Ascending aorta (tissue), 2 donors: ENCODE measurements around the gene CHPF. TPM values are rescaled to one million over a fixed set of nuclear protein-coding genes. Genes with fewer than 3 reads are reported as not detected.
A peak's percentile ranks its signal among the peaks of the same experiment; 100 is the strongest.

ENCODE experiments used
- DNase-seq, 2 donors: peaks; one replicate each; pipeline ENCODE4 v3.0.0-alpha.2; 2019; ENCODE audit warnings: low spot score in 2 of 2
- H3K27ac ChIP-seq, 2 donors: fragments of 200-600 bp; sonication (generic); one replicate each; pipeline ENCODE4 v1.5.1; 2016 to 2017; ENCODE audit warnings: mild to moderate bottlenecking in 1 of 2
- H3K27me3 ChIP-seq: fragments of 200-600 bp; sonication (generic); one replicate; pipeline ENCODE4 v1.5.1; 2017
- H3K36me3 ChIP-seq, 2 donors: fragments of 200-600 bp; sonication (generic); one replicate each; pipeline ENCODE4 v1.5.1; 2016
- H3K4me1 ChIP-seq, 2 donors: fragments of 200-600 bp; sonication (generic); one replicate each; pipeline ENCODE4 v1.5.1; 2016 to 2017; ENCODE audit warnings: mild to moderate bottlenecking in 1 of 2
- H3K4me3 ChIP-seq, 2 donors: fragments of 200-600 bp; sonication (generic); one replicate each; pipeline ENCODE4 v1.5.1; 2016 to 2017; ENCODE audit warnings: mild to moderate bottlenecking in 1 of 2
- H3K9me3 ChIP-seq, 2 donors: fragments of 200-600 bp; sonication (generic); one replicate each; pipeline ENCODE4 v1.5.1; 2016
- intact Hi-C: fragments of 100-400 bp; cut with DNase I; formaldehyde crosslinking; loops from one replicate; pipeline ENCODE4 v1.15.1; 2023
- total RNA-seq: library from RNA; depleted of rRNA; stranded (reverse); fragments of >200 nt; gene quantifications from one replicate; pipeline ENCODE4 v1.1.0, GENCODE V29; 2016
- TF ChIP-seq, protein P1 (sequence below), 3 experiments: fragments of 200-600 bp in 2 of 3; fragments of 450-650 bp in 1 of 3; sonication (generic) in 2 of 3; IDR thresholded peaks; one replicate each; pipeline ENCODE4 v1.5.1; 2016 to 2019; ENCODE audit warnings: antibody characterized with exemption in 3 of 3, mild to moderate bottlenecking in 1 of 3, moderate library complexity in 1 of 3

Gene CHPF, protein sequence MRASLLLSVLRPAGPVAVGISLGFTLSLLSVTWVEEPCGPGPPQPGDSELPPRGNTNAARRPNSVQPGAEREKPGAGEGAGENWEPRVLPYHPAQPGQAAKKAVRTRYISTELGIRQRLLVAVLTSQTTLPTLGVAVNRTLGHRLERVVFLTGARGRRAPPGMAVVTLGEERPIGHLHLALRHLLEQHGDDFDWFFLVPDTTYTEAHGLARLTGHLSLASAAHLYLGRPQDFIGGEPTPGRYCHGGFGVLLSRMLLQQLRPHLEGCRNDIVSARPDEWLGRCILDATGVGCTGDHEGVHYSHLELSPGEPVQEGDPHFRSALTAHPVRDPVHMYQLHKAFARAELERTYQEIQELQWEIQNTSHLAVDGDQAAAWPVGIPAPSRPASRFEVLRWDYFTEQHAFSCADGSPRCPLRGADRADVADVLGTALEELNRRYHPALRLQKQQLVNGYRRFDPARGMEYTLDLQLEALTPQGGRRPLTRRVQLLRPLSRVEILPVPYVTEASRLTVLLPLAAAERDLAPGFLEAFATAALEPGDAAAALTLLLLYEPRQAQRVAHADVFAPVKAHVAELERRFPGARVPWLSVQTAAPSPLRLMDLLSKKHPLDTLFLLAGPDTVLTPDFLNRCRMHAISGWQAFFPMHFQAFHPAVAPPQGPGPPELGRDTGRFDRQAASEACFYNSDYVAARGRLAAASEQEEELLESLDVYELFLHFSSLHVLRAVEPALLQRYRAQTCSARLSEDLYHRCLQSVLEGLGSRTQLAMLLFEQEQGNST
- total RNA-seq, result 249 TPM

DNA sequence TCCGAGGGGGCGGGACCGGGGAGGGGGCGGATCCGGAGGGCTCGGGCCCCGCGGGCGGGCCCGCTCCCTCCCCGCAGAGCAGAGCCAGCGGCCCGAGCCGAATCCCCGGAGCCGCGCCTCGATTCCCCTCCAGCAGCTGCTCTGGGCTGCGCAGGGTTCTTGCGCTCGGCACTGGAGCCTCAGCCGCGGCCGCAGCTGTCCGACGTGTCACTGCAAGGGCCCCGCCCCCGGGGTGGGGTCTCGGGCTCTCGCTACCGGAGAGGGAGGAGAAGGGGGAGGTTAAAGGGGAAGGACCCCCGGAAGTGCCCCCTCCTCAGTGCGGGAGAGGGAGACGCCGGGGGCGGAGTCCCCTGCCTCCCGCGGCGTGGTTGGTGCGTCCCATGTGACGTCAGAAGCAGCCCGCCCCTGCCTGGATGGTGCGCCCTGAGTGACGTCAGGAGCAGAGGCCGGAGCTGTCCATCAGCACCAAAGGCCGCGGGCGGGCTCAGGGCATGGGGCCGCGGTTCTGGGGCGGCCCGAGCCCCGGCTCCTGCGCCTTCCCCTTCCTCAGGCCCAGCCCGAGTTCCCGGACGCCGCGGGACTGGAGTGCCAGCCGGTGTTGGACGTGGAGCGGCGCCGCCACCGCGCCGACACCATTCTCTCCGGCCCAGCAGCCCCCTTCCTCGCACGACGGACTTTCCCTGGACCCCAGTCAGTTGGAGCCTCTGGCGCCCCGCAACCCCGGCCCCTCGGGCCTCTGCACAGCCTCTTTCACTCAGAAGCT, at the start of gene CHPF, which contains the start of gene TMEM198:
Gene CHPF, minus strand, starts transcription at position 214 of the 763 bp plus-strand sequence. CDS start 271 bp downstream, outside the sequence.
Gene TMEM198, plus strand, starts transcription at position 433 of the 763 bp plus-strand sequence. CDS start 700 bp downstream, outside the sequence.
- peaks cover 8 to 24% of the 10 kb centered on the region in 2 donors for H3K4me1 ChIP-seq
- intact Hi-C loops, result loop anchor here (1.0 to 10.0 kb wide), 8 partner anchors 9 to 269 kb away; partner anchors contain the start of genes DNAJB2, GMPPA and STK11IP

DNA sequence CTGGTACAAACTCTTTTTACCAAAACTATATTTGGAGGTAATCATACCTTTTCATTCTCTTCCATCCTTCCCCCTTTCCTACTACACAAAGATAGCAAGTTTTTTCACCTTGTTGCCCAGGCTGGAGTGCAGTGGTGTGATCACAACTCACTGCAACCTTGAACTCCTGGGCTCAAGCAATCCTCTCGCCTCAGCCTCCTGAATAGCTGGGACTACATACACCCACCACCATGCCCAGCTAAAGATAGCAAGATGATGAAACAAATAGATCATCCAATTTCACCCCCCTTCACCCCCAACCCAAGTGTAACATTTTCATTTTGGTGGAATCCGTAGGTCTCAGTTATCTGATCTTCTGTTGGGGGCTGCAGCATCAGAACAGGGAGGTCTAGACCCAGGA, 49.5 kb upstream of the CHPF start:
- Histone ChIP-seq H3K27ac (no peak overlapping the region), H3K4me3 (no peak overlapping the region), H3K4me1 (peaks cover 0 to 5% of the 10 kb centered on the region in 2 donors), H3K27me3 (no peaks in the 10 kb centered on the region), H3K9me3 (no peaks in the 10 kb centered on the region), H3K36me3 (no peaks in the 10 kb centered on the region)
- DNase-seq, result no peak
- intact Hi-C loops, result no loop called here
- TF ChIP-seq, protein P1, sequence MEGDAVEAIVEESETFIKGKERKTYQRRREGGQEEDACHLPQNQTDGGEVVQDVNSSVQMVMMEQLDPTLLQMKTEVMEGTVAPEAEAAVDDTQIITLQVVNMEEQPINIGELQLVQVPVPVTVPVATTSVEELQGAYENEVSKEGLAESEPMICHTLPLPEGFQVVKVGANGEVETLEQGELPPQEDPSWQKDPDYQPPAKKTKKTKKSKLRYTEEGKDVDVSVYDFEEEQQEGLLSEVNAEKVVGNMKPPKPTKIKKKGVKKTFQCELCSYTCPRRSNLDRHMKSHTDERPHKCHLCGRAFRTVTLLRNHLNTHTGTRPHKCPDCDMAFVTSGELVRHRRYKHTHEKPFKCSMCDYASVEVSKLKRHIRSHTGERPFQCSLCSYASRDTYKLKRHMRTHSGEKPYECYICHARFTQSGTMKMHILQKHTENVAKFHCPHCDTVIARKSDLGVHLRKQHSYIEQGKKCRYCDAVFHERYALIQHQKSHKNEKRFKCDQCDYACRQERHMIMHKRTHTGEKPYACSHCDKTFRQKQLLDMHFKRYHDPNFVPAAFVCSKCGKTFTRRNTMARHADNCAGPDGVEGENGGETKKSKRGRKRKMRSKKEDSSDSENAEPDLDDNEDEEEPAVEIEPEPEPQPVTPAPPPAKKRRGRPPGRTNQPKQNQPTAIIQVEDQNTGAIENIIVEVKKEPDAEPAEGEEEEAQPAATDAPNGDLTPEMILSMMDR (IDR thresholded peaks at IDR 0.05), result no peak

More for the DNA sequence above, at the start of gene CHPF, which contains the start of gene TMEM198:
- Histone ChIP-seq H3K36me3 (peaks cover 26 to 29% of the 10 kb centered on the region in 2 donors), H3K27ac (peak within 1 kb of the TSS; percentile 92 to 95), H3K4me3 (peak within 1 kb of the TSS; percentile 87 to 90), H3K27me3 (no peaks in the 10 kb centered on the region), H3K9me3 (no peaks in the 10 kb centered on the region)
- TF ChIP-seq, protein P1 (IDR thresholded peaks at IDR 0.05), result no peak
- DNase-seq, result peak; percentile 96 to 99

DNA sequence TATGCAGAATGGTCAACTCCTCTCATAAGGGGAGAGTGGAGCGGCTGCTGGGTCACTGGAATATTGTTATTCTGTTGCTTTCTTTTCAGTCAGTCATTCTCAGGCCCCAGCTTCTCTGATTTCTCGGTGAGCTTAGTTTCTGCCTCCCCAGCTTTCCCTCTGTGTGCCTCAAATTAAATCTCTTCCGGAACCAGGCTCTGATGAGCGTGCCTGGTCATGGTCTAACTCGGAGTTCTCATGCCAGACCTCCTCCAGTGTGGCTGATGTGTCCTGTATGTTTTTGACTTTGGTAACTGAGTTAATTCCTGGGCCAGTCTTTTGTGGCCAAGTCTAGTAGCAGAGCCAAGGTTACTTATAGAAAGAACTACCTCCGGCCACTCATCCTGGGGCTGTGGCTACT, 49.1 kb upstream of the CHPF start:
- no peak overlapping the region for H3K27ac ChIP-seq

DNA sequence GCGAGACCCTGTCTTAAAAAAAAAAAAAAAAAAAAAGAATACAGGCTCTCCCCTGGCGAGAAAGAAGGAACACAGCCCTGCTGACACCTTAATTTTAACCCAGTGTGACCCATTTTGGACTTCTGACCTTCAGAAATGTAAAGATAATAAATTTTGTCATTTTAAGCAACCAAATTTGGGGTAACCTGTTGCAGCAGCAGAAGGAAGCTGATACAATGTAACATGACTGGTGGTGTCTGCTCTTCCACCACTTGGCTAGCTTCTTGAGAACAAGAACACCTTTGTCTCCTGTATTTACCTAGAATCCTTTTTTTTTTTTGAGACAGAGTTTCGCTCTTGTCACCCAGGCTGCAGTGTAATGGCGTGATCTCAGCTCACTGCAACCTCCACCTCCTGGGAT, 47.5 kb upstream of the CHPF start:
- TF ChIP-seq, protein P1 (IDR thresholded peaks at IDR 0.05), result no peak
- DNase-seq, result no peak
- H3K36me3 ChIP-seq, result no peaks in the 10 kb centered on the region
- H3K4me3 ChIP-seq, result no peak overlapping the region
- no peaks in the 10 kb centered on the region for H3K9me3 ChIP-seq
- H3K27me3 ChIP-seq, result no peaks in the 10 kb centered on the region
- H3K27ac ChIP-seq, result no peak overlapping the region
- no peaks in the 10 kb centered on the region for H3K4me1 ChIP-seq
- intact Hi-C loops, result no loop called here

More for the DNA sequence above, 49.1 kb upstream of the CHPF start:
- Histone ChIP-seq H3K4me1 (peaks cover 0 to 4% of the 10 kb centered on the region in 2 donors), H3K4me3 (no peak overlapping the region), H3K36me3 (no peaks in the 10 kb centered on the region), H3K9me3 (no peaks in the 10 kb centered on the region), H3K27me3 (no peaks in the 10 kb centered on the region)
- no peak for DNase-seq
- intact Hi-C loops, result no loop called here
- TF ChIP-seq, protein P1 (IDR thresholded peaks at IDR 0.05), result no peak

DNA sequence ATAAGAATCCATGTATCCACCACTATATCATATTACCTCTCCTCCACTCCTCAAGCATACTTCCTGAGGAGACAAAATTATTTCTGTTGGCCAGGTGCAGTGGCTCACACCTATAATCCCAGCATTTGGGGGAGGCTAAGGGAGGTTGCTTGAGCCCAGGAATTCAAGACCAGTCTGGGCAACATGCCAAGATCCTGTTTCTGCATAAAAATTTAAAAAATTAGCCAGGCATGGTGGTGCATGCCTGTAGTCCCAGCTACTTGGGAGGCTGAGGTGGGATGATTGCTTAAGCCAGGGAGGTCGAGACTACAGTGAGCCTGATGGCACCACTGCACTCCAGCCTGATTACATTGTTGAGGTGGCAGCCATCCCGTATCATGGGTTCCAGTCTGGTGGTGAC, 37.7 kb upstream of the CHPF start:
- DNase-seq, result no peak
- H3K4me3 ChIP-seq, result no peak overlapping the region
- H3K9me3 ChIP-seq, result no peaks in the 10 kb centered on the region
- H3K27me3 ChIP-seq, result no peaks in the 10 kb centered on the region
- intact Hi-C loops, result no loop called here
- no peak overlapping the region for H3K27ac ChIP-seq
- H3K36me3 ChIP-seq, result no peaks in the 10 kb centered on the region
- TF ChIP-seq, protein P1 (IDR thresholded peaks at IDR 0.05), result no peak
- no peaks in the 10 kb centered on the region for H3K4me1 ChIP-seq
